Hematopoietic multipotent progenitor cell treated with erythropoietin and hydrocortisone succinate and interleukin-3 and kit ligand, for 4 days (in vitro differentiated cells): Measurements from ENCODE around the gene SH3GL3.

Experiments
- DNase-seq: peaks from one replicate; pipeline ENCODE4 v3.0.0-alpha.2; 2015

The SH3GL3 gene

DNA sequence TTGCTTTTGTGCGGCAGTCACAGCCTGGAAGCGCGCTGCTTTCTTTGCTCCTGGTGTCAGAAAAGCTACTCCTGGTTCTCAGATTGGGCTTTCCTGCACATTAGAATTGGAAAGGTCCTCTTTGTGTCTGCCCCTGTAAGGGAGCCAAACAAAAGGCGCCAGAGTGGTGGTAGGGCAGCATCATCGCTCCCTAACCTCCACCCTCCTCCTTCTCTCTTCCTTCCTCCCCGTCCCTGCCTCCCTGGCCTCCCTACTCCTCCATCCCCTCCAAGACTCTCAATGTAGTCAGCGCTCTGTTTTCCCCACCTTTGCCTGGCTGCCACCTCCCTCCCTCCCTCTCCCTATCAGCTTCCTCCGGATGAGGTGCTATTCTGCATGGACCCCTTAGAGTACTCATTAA lies 65.3 kb downstream of the SH3GL3 start:
- no peak for DNase-seq

DNA sequence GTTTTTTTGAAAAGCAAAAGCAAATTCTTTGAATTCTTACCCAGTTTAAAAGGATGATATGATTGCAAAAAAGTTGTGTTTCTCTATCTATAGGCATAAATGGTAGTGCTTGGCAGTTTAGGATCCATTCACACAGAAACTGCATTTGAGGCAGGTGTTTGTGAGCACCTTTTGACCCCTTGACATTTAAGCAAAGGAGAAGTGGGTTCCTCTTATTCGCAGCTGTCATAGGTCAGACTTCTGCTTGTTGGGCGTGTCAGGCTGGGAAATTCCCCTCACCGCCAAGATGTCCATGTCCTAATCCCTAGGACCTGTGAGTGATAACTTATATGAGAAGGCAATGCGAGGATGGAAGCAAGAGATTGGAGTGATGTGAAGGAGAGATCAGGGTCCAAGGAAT lies 67.4 kb downstream of the SH3GL3 start:
- DNase-seq: no peak

DNA sequence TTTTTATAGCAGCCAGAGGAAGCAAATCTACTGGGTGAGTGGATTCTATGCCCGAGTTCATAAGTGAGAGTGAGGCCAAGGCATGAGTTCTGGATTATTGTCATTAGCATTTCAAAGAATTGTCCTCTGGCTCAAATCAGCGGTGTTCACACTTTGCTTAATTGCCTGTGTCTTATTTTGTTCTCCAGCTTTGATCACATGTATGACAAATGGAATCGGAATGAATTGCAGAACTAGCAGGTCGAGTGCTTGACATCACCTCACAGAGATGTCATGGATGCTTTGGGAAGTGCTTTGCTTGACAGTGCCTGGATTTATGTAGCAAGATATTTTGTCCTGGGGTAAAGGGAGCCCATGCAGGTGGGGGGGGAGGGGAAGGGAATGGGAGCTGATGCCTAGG lies 68.0 kb downstream of the SH3GL3 start:
- DNase-seq: no peak

DNA sequence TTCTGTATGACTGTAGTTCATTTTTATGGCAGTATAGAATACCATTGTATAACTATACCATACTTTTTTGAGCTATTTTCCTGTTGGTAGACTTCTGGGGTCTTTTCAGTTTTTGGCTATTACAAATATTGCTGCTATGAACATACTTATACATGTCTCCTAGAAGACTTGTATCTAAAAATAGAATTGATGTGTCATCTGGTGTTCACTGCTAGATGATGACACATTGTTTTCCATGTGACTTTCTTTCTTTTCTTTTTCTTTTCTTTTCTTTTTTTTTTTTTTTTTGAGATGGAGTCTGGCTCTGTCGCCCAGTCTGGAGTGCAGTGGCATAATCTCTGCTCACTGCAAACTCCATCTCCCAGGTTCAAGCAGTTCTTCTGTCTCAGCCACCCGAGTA lies 69.8 kb downstream of the SH3GL3 start:
- no peak for DNase-seq

DNA sequence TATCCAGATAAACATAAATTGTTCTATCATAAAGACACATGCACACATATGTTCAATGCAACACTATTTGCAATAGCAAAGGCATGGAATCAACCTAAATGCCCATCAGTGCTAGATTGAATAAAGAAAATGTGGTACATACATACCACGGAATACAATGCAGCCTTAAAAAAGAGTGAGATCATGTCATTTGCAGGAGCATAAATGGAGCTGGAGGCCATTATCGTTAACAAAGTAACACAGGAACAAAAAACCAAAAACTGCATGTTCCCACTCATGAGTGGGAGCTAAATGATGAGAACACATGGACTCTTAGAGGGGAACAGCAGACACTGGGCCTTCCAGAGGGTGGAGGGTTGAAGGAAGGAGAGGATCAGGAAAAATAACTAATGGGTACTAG lies 79.2 kb downstream of the SH3GL3 start:
- DNase-seq: no peak

DNA sequence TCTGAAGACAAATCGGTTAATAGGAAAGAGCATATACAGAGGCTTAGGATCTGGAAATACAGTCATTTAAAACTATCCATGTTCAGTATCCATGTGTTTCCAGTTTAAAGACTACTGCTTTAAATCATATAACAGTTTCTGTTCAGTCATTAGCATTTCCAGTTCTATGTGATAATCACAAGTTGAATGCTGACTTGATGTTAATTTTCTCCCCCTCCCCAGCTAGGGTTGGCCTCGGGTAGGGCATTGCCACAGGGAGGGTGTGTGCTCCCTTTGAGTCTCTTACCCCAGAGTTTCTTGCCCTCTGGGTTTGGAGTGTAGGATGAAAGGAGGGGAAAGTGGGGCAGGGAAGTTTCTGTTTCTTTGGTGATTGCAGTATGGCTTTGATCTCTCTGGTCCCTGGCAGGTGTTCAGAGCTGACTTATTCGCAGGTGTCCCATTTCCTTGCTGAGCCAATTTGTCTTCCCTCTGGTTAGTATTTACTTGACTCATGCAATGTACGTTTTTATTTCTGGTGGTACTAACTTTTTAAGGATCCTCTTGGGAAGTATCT lies 86.3 kb downstream of the SH3GL3 start:
- DNase-seq: no peak

DNA sequence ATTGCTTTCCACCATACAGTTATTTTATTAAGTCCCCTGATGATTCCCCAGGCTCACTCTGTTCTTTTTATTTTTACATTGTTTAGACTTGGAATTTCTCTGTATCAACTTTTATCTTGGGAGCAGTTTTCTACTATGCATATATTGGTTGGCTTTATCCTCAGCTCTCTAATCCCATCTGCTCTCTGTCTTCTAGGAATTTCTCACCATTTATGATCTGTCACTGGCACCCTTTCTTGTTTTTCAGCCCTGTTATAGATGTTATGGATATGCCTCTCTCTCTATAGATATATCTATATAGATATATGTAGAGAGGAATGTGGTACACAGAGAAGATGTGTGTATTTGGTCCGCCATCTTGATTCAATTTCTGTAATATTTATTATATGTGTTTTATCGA lies 90.5 kb downstream of the SH3GL3 start:
- DNase-seq: no peak

DNA sequence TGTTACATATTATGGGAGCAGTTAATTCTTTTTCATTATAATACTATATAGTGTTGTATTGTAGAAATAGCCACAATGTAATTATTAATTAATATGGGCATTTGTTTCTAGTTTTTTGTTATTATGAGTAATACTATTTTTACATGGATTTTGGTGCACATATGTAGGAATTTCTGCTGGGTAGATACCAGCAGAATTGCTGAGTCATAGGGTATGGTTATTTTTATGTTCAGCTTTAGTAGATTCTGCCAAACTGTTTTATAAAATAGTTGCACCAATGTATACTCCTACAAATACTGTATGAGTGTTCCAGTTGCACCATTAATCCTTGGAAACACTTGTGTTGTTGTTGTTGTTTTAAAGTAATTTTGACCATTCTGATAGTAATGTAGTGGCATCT lies 91.5 kb downstream of the SH3GL3 start:
- no peak for DNase-seq

DNA sequence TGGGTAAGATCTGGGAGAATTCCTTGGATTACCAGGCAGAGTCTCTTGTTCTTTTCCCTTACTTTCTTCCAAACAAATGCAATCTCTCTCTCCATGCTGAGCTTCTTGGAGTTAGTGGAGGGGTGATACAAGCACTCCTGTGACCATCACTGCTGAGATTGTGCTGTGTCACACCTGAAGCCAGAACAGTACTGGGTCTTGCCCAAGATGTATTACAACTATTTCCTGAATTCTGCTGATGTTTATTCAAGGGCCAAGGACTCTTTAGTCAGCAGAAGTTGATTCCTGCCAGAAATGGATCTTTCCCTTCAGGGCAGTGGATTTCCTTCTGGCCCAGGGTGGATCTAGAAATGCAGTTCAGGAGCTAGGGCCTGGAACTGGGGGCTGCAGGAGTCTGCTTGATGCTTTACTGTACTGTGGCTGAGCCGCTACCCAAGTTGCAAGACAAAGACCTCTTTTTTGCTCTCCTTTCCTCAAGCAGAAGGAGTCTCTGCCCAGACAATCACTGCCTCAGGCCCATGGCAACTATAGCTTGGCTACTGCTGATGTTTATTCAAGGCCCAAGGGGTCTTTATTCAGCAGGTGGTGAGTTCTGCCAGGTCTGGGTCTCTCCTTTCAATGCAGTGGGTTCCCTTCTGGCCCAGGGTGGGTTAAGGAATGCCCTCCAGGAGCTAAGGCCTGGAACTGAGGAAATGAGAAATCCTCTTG lies 98.8 kb downstream of the SH3GL3 start:
- no peak for DNase-seq

DNA sequence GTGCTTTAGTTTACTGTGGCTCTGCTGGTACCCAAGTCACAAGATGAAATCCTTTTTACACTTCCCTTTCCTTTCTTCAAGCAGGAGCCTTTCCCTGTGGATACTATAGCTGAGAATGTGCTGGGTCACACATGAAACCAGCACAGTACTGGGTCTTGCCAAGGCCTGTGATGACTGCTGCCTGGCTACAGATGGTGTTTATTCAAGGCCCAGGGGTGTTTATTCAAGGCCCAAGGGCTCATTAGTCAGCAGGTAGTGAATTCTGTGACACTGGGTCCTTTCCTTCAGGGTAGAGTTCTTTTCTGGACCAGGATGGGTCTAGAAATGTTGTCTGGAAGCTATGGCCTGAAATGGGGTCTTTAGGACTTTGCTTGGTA lies 99.4 kb downstream of the SH3GL3 start:
- DNase-seq: no peak

DNA sequence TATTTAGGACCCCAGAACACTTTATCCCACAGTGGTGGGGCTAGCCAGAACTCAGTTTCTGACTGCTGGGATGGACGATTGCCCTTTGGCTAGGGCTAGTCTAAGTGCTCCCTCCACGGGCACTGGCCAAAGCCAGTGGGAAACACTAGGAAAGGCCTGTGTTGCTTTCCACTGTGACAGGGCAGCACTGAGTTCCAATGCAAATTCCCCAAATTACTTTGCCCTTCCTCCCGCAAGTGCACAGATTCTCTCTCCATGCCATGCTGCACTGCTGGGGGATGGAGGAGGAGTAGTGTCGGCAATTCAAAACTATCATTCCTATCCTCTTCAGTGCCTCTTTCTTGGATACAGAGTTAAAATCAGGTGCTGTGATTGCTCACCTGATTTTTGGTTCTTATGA lies 100.0 kb downstream of the SH3GL3 start:
- DNase-seq: no peak

DNA sequence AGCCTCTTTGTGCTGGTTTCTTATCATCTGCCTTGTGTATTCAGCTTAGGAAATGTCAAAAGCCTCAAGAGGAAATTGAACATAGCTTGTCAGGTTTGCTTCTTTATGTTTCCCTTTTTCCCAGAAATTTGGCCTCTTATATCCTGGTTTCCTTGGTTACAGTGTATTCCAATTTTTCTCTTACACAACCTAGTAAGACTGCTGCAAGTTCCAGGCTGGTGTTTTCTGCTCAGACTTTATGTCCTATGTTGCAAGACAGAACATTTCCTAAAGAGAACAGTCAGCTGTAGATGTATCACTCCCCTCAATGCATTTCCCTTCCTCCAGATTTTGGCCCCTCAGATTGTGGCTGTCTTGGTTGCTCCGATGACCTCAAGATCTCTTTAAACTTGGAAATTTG lies 102.5 kb downstream of the SH3GL3 start:
- DNase-seq: peak; percentile 26

DNA sequence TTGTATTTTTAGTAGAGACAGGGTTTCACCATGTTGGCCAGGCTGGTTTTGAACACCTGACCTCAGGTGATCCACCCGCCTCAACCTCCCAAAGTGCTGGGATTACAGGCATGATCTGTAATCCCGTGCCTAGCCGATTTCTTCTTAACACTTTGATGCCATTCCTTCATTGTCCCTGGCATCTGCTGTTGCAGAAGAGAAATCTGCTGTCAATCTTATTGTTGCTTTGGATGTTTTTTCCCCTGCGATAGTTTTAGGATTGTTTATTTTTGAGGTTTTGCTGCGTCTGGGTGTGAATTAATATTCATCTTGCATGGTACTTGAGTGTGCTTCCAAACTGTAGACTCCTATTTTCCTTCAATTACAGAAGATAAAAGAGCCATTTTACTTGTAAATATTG lies 107.4 kb downstream of the SH3GL3 start:
- DNase-seq: no peak

DNA sequence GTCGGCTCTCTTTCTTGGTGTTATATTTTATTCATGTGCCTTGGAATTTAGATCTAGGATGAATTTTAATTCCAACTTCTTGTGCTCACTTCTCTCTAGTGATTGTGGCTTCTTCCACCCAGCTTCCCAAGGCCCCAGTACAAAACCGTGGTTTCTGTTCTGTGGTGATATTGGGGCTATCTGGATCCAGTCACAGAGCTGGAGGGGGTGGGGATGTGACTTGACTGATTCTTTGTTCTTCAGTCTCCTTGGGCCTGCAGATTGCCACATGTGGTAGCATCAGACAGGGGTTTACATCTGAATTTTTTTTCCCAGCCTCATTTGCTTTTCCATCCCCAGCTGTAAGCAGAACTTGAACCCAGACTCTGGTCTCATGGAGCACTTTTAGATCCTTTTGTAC lies 108.2 kb downstream of the SH3GL3 start:
- DNase-seq: peak; percentile 47

DNA sequence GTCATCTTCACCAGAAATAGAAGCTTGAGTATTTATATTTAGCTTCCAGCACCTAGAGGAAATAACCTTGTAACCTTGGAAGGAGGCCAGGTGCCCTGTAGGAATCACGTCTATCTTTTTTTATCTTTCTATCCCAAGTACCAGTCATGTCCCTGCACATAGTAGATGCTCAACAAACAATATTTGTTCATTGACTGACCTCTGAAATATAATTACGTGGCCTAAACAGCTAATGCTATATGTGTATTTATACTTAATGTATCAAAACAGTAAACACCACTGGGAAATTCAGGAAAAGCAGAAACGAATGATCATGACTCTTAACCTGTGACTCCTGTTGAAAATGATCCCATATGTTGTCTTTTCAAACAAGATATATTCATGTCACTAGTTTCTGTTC lies 108.9 kb downstream of the SH3GL3 start:
- no peak for DNase-seq

DNA sequence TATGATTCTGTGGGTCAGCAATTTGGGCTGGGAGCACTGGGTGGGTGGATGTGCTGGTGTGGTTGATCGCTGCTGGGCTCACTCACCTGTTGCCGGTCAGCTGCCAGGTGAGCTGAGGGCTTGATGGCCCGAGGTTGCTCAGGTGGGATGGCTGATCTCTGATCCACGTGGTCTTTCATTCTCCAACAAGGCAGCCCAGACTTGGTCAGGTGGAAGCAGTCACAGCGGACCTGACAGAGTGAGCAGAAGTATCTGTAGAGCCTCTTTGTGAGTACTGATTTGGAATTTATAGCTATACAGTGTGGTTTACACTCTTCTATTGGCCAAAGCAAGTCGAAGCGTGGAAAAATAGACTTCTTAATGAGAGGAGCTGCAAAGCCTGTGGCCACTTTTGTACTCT lies 109.6 kb downstream of the SH3GL3 start:
- DNase-seq: no peak

DNA sequence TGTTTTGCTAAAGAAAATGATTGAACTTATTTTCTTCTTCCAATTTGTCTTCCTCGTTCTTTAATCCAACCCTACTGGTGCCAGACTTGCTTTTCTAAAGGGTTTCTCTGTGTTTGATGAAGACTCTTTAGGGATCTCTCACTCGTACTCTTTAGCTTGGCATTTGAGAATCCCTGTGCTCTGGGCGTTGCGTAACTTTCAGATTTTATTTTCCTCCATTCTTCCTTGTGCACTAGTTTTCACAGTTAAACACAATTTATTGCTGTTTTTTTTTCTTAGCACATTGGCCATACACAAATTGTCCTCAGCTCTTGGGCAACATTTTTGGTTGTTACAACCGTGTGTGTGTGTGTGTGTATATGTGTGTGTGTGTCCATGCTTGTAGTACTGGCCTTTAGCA lies 111.0 kb downstream of the SH3GL3 start:
- DNase-seq: no peak

DNA sequence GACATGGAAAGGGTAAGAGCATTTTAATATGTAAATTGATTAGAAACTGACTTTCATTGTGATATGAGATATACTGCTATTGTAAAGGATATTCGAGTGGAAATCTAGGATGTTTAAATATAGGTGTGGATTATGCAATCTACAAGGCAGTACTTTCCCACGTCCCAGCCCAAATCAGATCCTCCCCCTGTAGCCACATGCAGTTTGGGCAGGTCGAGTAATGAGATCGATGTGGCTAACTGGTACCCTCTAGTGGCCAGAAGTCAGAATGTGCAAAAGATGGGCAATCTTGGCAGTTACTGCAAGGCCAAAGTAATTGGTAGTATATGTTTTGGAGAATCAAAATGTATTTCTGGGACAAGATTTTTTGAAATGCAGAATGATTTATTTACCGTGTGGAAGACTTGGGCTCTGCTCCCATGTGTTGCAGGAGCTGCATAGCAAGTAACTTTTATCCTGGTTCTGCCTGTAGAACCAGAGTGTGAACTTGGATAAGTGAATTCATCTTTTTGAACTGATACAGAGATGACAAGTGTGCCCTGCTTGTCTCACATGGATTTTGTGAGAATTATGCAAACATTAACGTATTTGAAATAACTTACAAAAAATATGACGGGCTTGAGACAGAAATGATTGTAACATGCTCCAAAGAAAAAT lies 112.3 kb downstream of the SH3GL3 start:
- peak; percentile 82 for DNase-seq

DNA sequence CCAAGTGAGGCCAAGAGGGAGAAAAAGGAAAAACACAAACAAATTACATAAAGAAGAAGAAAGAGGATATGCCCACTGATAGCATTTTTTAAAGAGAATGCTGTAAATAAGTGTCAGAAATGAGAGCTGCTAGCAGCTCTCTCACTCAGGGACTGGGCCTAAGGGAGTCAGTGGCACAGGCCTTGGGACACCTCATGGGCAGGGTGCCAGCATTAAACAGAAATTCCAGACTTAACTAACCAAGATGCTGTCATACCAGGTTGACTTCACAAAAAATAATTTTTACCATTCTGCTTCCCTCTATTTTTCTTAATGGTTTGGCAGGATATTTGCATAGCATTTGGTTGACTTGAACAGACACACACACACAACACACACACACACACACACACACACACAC lies 114.5 kb downstream of the SH3GL3 start:
- DNase-seq: no peak

DNA sequence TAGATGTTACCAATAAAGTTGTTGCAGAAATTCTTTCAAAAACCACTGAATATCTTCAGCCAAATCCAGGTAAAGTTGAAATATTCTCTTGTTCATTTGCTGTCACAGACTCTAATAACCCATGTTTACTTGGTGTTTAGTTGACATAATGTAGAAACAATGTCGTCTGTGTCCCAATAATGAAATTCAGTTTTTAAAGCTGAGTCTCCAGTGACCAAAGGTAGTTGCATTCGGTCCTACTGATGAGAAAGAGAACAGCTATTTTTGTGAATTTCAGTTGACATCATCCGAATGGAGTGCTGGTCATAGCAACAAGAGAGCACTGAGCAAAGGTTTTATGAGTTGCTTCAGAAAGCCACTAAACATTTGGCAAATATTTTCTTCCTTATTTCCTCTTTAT lies 118.0 kb downstream of the SH3GL3 start:
- DNase-seq: no peak

DNA sequence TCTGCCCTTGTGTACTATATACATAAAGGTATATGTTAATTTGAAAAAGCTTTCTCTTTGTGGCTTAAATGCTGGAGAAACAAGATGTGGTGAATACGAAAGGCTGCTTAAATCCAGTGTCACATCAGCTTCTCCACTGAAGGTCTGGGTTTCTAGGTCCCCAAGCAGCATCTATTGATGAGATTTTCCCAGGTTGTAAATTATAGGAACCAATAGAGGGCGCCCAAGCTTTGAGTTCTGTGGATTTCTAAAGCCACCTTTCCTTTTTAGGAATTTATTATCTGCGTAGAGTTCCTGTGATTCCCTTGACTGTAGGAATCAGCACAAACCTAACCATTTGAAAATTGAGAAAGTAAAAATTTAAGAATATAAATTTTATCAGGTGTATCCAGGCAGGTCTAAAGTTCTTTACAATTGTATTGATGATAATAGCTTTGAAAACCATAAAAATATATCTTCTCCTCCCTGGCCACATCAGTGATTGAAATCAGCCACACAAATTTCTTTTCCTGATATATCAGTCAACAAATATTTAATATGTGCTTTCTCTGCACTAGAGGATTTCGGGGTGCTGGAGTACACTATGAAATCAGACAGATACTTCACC lies 118.5 kb downstream of the SH3GL3 start:
- DNase-seq: peak; percentile 49

DNA sequence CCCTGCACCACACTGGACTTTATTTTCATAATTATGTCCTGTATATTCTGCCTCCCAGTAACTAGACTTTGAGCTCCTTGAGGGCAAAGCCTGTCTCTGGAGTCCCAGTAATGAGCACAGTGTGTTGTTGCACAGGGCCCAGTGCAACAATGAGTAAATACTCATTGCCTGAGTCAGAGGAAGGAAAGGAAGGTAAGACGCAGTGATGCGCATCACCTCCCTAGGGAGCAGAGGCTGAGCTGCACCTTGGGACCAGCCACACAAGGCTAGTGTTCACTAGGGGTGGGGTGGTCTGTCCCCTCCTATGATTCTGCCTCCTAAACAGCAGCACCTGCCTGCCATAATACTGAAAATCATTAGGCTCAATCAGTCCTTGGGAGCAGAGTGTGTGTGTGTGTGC lies 120.2 kb downstream of the SH3GL3 start:
- DNase-seq: no peak

DNA sequence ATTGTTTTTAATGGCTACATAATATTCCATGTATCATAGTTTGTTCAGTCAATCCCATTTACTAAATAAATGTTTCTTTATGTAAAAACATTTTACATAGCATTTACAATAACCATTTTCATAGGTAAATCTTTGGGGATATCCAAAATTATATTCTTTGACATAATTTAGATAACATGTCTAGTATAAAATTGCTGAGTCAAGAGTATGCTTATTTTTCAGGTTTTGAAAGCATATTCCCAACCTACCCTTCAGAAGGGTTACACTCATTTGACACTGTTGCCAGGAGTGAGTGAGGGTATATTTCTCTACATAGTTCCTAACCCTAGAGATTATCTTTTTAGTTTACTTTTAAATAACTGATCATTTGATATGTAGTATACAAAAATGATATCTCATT lies 122.2 kb downstream of the SH3GL3 start:
- no peak for DNase-seq

DNA sequence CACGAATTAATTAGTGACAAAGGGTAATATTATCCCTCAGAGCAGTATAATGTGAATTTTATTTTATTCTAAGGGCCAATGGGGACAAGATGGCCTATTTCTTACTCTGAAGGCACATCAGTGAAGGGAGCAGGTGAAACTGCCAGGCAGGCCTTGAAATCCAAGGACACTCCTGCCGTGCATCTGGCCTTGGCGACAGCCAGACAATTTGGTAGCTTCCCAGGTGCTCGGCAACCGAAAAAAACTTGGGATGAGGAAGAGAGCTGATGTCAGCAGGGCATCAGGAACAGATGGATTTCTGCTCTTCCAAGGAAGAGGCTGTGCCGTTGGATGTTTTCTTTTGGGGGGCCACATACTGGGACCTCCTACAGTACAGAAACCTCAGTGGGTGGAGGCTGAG lies 123.6 kb downstream of the SH3GL3 start:
- DNase-seq: no peak
